Thyroid gland (tissue), 4 donors: ENCODE data around the gene LACTB.

Experiments used
- CTCF ChIP-seq, 6 experiments: fragments of 200-600 bp in 3 of 6; fragments of 450-650 bp in 3 of 6; sonication (generic) in 3 of 6; IDR thresholded peaks; one replicate each; pipeline ENCODE4 v1.5.1; 2016 to 2019; ENCODE audit warnings: antibody characterized with exemption in 6 of 6, mild to moderate bottlenecking in 2 of 6, inconsistent platforms in 1 of 6, moderate library complexity in 1 of 6
- POLR2A ChIP-seq, 2 donors: fragments of 450-650 bp; IDR thresholded peaks; one replicate each; pipeline ENCODE4 v1.6.1; 2017; ENCODE audit warnings: antibody characterized with exemption in 2 of 2, mild to moderate bottlenecking in 2 of 2, moderate library complexity in 1 of 2

GRCh38 chr15:63146684-63147083 is 25.0 kb downstream of the LACTB start:
- TF ChIP-seq POLR2A (IDR thresholded peaks at IDR 0.05) (no peak), CTCF (IDR thresholded peaks at IDR 0.05) (no peak)
